GM10248 (cell line): ENCODE data around the gene DNASE1.
"Not testable (repeated sequence)": the region's sequence is repeated elsewhere in the genome, so short reads cannot be mapped to it uniquely, and the experiment has no call there.

Source experiments
- CTCF ChIA-PET: fragments of 300-600 bp; sonication (Branson Sonifier 250); formaldehyde crosslinking; extraction: SDS; loops from one replicate; lab custom pipeline; 2021; ENCODE audit warnings: antibody characterized with exemption; lab: Yijun Ruan, JAX
- POLR2A ChIA-PET: fragments of 350-650 bp; sonication (Branson Sonifier 250); formaldehyde crosslinking; extraction: SDS; loops from one replicate; lab custom pipeline; 2020; ENCODE audit warnings: antibody characterized with exemption; lab: Yijun Ruan, JAX
- DNase-seq: peaks from one replicate; pipeline ENCODE4 v3.0.0; 2012; ENCODE audit errors: extremely low spot score
- CTCF ChIP-seq: IDR thresholded peaks from 2 replicates; pipeline ENCODE4 v1.5.1; 2012; ENCODE audit warnings: mild to moderate bottlenecking, low read depth; ENCODE audit errors: extremely low read depth, missing control alignments, control extremely low read depth

DNASE1 gene

GRCh38 chr16:3655030-3655395 lies 522 bp downstream of the DNASE1 start:
- DNase-seq = no peak
- ChIA-PET CTCF (interaction anchor here (0.7 to 1.3 kb wide), 5 partner anchors 9 to 23 kb away, joined by 3 to 6 read pairs (median 3); no protein-coding TSS in a partner anchor), POLR2A (no interaction called here)
- TF ChIP-seq CTCF = no peak

- ChIA-PET CTCF (interaction anchor here (0.7 to 1.3 kb wide), 3 partner anchors 9 to 22 kb away, joined by 3 to 6 read pairs (median 3); no protein-coding TSS in a partner anchor), POLR2A (no interaction called here)
- TF ChIP-seq CTCF = no peak
- no peak for DNase-seq
These were observed 1.1 kb downstream of the DNASE1 start for GRCh38 chr16:3655396-3656159.

GRCh38 chr16:3656160-3656490 lies 1.6 kb downstream of the DNASE1 start:
- CTCF ChIA-PET = interaction anchor here (1.6 kb wide), 1 partner anchor 33 kb away, joined by 3 read pairs; no protein-coding TSS in a partner anchor
- POLR2A ChIA-PET, DNase-seq: not testable (repeated sequence)

- TF ChIP-seq CTCF = no peak
- CTCF ChIA-PET = interaction anchor here (1.6 kb wide), 1 partner anchor 33 kb away, joined by 3 read pairs; no protein-coding TSS in a partner anchor
- no peak for DNase-seq
- POLR2A ChIA-PET = no interaction called here
These were observed 2.3 kb downstream of the DNASE1 start for GRCh38 chr16:3656491-3657468.

GRCh38 chr16:3659251-3659650 lies 4.8 kb downstream of the DNASE1 start:
- POLR2A ChIA-PET = no interaction called here
- CTCF ChIA-PET = no interaction called here
- no peak for DNase-seq
- no peak for TF ChIP-seq CTCF

- POLR2A ChIA-PET = no interaction called here
- no peak for TF ChIP-seq CTCF
- CTCF ChIA-PET = interaction anchor here (1.5 to 1.9 kb wide), 2 partner anchors 30 to 137 kb away, joined by 4 read pairs; no protein-coding TSS in a partner anchor
- no peak for DNase-seq
These were observed 6.8 kb downstream of the DNASE1 start for GRCh38 chr16:3661311-3661710.
